Immature natural killer cell (primary cell): Measurements from ENCODE around the gene GPC6. TPM values are rescaled to one million over a fixed set of nuclear protein-coding genes. Genes with fewer than 3 reads are reported as not detected.

ENCODE experiments used
- DNase-seq, 3 donors: peaks; one replicate each; pipeline ENCODE4 v3.0.0; 2022; ENCODE audit warnings: mixed read lengths in 1 of 3
- H3K27ac Mint-ChIP-seq, 6 donors: one replicate each; pipeline ENCODE4 v1.8.0; 2020; ENCODE audit warnings: mixed read lengths in 6 of 6, mild to moderate bottlenecking in 5 of 6, inconsistent platforms in 4 of 6, moderate library complexity in 3 of 6
- H3K27me3 Mint-ChIP-seq, 3 donors: one replicate each; pipeline ENCODE4 v1.8.0; 2020 to 2021; ENCODE audit warnings: low read depth in 3 of 3, mild to moderate bottlenecking in 3 of 3, mixed read lengths in 3 of 3, moderate library complexity in 3 of 3, inconsistent platforms in 1 of 3
- H3K36me3 Mint-ChIP-seq, 3 donors: one replicate each; pipeline ENCODE4 v1.8.0; 2020; ENCODE audit warnings: mixed read lengths in 3 of 3, inconsistent platforms in 2 of 3, mild to moderate bottlenecking in 2 of 3
- H3K4me1 Mint-ChIP-seq, 2 donors: one replicate each; pipeline ENCODE4 v1.8.0; 2020; ENCODE audit warnings: inconsistent platforms in 2 of 2, mild to moderate bottlenecking in 2 of 2, mixed read lengths in 2 of 2, moderate library complexity in 1 of 2
- H3K4me3 Mint-ChIP-seq, 5 donors: one replicate each; pipeline ENCODE4 v1.8.0; 2020; ENCODE audit warnings: mild to moderate bottlenecking in 5 of 5, mixed read lengths in 5 of 5, inconsistent platforms in 3 of 5, moderate library complexity in 3 of 5
- H3K9me3 Mint-ChIP-seq, 6 donors: one replicate each; pipeline ENCODE4 v1.8.0; 2020; ENCODE audit warnings: mild to moderate bottlenecking in 6 of 6, mixed read lengths in 6 of 6, inconsistent platforms in 4 of 6, moderate library complexity in 3 of 6
- polyA plus RNA-seq, 3 donors: library from polyadenylated mRNA; unstranded; fragments of 300-500 nt; fragmentation: Illumina TruSeq; gene quantifications; one replicate each; pipeline ENCODE4 v1.2.3, GENCODE V29; 2021

GPC6 gene
- polyA plus RNA-seq, 3 donors from 2014 or later, result not detected

DNA sequence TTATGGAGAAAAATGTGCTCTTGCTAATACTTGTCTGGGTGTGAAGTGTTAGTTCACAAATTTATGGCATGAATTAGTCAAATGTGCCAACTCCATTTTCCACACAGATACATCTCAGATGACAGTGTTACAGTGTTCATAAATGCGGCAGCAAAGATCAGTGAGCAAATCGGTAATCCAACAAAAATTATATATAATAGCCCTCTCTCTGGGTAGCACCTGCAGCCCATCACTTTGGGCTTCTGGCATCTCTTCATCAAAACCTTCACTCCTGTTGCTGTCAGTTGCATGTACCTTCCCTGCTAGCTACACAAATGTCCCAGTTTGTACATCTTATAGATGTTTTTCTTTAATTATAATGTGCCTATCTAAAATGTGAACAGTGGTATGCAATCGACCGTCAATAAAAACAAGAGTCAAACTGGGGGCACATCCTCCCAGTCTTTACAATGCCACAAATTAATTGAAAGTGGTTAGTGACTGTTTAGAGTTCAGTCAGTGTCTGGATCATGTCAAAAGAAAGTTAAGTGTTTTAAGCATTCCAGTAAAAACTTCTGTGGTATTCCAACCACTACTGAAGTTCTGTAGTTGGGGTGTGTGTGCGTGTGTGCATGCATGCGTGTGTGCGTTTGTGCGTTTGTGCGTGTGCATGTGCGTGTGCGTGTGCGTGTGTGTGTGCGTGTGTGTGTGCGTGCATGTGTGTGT is 804.0 kb downstream of the GPC6 start:
- Mint-ChIP-seq H3K9me3 (no peaks in the 10 kb centered on the region), H3K4me3 (no peak overlapping the region), H3K4me1 (no peaks in the 10 kb centered on the region), H3K27me3 (peaks cover 2 to 4% (median 3%) of the 10 kb centered on the region in 3 donors), H3K27ac (no peak overlapping the region), H3K36me3 (no peaks in the 10 kb centered on the region)
- DNase-seq, result no peak

DNA sequence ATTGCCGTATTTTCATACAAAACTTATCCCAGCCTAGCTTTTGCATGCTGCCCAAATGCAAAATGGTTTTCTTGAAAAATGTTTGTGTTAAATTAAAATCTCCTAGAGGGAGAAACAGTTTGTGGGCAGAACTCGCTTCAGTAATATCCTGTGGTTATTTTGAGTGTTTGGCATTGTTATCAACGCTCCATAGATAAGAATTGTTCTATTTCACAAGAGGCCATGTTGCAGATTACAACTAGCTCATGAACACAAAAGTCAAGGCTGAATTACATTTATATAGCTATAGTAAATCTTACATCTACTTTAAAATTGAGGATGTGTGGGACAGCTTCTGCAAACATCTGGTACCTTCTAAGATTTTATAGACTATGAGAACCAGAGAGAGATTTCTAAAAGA is 805.0 kb downstream of the GPC6 start:
- Mint-ChIP-seq H3K36me3 (no peaks in the 10 kb centered on the region), H3K27me3 (peaks cover 2 to 4% (median 3%) of the 10 kb centered on the region in 3 donors), H3K4me1 (no peaks in the 10 kb centered on the region), H3K27ac (no peak overlapping the region), H3K4me3 (no peak overlapping the region), H3K9me3 (no peaks in the 10 kb centered on the region)
- DNase-seq, result no peak

DNA sequence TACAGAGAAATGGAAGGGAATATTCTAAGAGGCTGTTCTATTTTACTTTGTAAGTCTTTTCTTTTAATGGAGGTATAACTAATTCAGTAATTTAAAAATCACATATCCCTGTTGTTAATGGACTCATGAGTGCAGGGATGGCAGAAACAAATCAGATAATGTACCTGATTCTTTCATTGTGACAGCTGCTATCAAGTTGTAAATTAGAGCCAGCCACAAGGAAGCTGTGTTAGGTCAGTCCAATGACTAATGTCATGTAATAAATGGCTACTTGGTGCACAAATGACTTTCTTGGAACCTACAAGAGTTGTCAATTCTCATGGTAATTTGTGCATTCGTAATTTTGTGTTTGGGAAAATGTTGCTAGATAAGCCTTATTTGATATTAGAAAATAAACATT is 806.5 kb downstream of the GPC6 start:
- Mint-ChIP-seq H3K4me3 (no peak overlapping the region), H3K36me3 (no peaks in the 10 kb centered on the region), H3K27ac (no peak overlapping the region), H3K27me3 (peaks cover 1 to 2% (median 2%) of the 10 kb centered on the region in 3 donors), H3K4me1 (no peaks in the 10 kb centered on the region), H3K9me3 (no peaks in the 10 kb centered on the region)
- DNase-seq, result no peak

DNA sequence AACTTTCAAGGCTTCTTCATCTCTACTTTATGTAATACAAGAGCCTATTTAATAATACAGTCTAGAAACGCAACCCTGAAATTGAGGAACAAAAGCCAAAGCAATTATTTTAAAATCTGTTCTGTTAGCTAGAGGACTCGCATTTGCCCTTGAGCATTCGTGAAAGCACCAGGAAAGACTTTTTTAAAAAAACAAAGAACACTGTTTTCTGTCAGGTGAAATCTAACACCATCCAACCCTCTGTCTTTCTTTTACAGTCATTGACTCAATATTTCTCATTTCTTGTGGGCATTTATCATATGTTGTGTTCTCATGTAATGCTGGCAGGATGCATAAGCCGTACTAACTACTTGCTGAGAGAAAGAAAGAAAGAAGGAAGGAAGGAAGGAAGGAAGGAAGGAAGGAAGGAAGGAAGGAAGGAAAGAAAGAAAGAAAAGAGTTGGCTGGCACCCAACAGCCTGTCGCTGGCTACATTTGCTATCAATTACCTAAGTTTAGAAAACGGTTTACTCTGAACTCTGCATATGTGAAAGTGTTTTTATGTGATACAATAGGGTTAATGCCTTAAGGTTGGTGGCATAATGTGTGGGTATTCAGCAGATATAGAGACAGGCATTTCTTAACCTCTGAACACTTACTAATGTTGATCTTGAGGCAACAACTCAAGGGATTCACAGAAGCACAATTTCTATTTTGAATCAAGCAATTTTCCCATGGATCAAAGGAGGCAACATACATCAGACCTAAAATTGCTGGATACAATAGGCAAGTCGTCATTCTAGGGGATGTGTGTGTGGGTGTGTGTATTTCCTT is 807.4 kb downstream of the GPC6 start:
- H3K36me3 Mint-ChIP-seq, result no peaks in the 10 kb centered on the region
- H3K4me1 Mint-ChIP-seq, result no peaks in the 10 kb centered on the region
- H3K4me3 Mint-ChIP-seq, result no peak overlapping the region
- DNase-seq, result no peak
- H3K27ac Mint-ChIP-seq, result no peak overlapping the region
- H3K9me3 Mint-ChIP-seq, result peaks cover 0 to 2% (median 0%) of the 10 kb centered on the region in 6 donors
- H3K27me3 Mint-ChIP-seq, result peaks cover 1 to 2% (median 2%) of the 10 kb centered on the region in 3 donors

DNA sequence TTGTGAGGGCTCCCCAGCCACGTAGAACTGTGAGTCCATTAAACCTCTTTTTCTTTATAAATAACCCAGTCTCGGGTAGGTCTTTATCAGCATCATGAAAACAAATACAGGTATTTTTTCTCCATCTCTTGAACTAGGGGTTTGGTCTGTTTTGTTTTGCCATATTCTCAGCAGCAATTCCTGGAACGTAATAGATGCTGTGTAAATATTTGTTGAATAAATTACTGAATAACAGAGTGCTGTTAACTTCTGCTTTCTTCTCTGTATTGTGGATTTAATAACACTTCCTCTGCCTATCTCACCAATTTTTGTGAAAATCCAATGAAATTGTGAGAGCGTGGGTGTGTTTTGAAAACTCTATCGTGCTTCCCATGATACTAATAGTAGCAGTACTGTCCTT is 823.4 kb downstream of the GPC6 start:
- no peak overlapping the region for H3K27ac Mint-ChIP-seq
- no peak for DNase-seq
- no peaks in the 10 kb centered on the region for H3K9me3 Mint-ChIP-seq
- H3K4me3 Mint-ChIP-seq, result no peak overlapping the region
- peaks cover 0 to 7% of the 10 kb centered on the region in 2 donors for H3K4me1 Mint-ChIP-seq
- H3K27me3 Mint-ChIP-seq, result peaks cover 2 to 10% (median 3%) of the 10 kb centered on the region in 3 donors
- no peaks in the 10 kb centered on the region for H3K36me3 Mint-ChIP-seq

DNA sequence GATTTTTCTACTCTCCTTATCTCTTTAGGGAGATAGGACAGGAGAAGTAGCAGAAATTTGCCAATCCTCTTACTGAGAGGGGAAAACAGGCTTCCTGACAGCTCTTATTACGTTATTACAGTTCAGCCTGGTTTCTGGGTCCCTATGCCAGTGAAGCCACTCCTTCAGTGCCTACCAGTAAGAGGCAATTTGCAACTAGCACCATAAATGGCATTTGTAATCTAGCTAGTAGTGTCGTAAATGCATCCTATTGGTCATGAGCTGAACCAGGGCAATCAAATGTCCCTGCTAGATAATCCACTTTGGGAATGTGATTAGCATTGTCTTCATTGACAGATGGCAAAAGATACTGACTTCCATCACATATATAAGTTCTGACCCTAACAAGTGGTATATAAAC is 824.1 kb downstream of the GPC6 start:
- Mint-ChIP-seq H3K9me3 (no peaks in the 10 kb centered on the region), H3K27ac (no peak overlapping the region), H3K27me3 (peaks cover 2 to 10% (median 3%) of the 10 kb centered on the region in 3 donors), H3K36me3 (no peaks in the 10 kb centered on the region), H3K4me1 (peaks cover 0 to 7% of the 10 kb centered on the region in 2 donors), H3K4me3 (no peak overlapping the region)
- no peak for DNase-seq

DNA sequence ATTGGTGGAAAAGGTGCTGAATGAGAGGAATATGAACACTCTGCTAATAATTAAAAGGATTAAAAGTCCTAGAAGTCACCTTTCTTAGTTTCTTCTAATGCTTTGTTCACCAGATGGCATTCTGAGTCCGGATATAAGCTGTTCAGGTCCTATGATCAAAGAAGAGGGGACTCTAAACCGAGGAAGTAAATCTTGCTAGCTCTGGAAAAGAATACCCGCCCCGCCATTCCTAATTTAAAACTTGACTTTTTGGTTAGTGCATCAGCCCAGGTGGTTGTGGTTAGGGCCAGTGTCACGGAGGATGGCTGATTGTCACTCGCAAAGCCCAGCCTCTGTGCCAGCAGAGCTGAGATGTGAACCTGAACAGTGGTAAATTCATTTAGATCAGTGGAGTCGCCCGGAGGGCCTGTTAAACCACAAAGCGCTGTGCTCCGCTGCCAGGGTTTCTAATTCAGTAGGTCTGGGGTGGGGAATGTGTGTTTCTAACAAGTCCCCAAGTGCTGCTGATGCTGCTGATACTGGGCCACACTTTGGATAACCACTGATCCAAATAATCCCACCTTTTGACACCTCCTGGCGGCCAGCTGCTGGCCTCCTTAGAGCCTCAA is 827.5 kb downstream of the GPC6 start:
- Mint-ChIP-seq H3K4me3 (no peak overlapping the region), H3K27me3 (peaks cover 0 to 10% (median 2%) of the 10 kb centered on the region in 3 donors), H3K4me1 (peaks cover 0 to 7% of the 10 kb centered on the region in 2 donors), H3K27ac (no peak overlapping the region), H3K9me3 (no peaks in the 10 kb centered on the region), H3K36me3 (no peaks in the 10 kb centered on the region)
- peak in 2 of 3 donors; percentile 2 for DNase-seq

DNA sequence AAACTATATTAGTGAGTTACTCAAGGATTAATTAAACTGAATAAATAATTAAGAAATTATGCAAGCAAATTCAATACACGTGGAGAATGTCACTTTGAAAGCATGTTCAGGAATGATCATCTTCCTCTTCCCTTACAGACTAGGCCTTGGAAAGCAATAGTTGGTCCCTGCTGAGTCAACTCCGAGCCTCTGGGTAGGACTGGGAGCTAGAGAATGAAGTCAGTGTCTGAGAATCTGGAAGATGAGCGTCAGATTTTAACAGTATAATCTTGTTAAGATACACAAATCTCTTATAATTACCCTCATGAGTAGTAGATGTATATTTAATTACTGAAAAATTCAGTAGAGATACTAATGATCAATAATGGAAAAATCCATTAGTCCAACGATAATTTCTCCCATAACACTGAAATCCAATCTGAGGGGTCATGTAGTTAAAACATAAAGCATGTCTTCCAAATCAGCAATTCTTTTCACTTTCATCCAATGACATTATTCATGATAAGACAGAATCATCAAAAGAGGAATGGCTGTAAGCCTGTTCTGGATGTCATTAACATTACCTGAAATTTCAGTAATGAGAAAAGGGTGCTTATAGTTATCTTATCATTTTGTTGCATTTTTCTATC is 829.9 kb downstream of the GPC6 start:
- Mint-ChIP-seq H3K9me3 (no peaks in the 10 kb centered on the region), H3K27me3 (peaks cover 4 to 10% (median 4%) of the 10 kb centered on the region in 3 donors), H3K27ac (no peak overlapping the region), H3K4me1 (peaks cover 0 to 7% of the 10 kb centered on the region in 2 donors), H3K4me3 (no peak overlapping the region), H3K36me3 (no peaks in the 10 kb centered on the region)
- DNase-seq, result no peak

DNA sequence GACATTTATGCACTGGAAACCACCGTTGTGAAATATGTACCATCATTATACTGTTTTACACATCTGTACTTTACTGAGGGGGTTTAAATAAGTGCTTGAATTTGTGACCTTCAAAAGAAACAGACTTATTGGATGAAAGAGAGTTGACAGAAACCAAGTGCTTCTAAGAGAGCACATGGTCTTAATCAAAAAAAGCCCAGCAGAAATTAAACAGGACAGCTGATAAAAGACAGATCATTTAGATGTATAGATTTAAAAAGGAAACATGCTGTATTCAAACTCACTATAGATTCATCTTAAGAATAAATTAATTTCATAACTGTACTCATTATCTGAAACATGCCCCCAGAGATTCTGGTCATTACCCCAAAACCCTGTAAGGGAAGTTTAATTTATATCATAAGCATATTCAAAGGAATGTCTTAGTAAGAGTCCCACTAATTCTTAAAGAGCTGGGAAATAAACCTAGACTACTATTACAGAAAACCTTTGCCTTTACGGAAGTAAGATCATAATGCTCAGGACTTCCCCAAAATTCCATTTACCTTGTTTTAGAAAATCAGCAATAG is 831.1 kb downstream of the GPC6 start:
- H3K4me3 Mint-ChIP-seq, result no peak overlapping the region
- H3K36me3 Mint-ChIP-seq, result no peaks in the 10 kb centered on the region
- no peak overlapping the region for H3K27ac Mint-ChIP-seq
- DNase-seq, result no peak
- no peaks in the 10 kb centered on the region for H3K9me3 Mint-ChIP-seq
- H3K4me1 Mint-ChIP-seq, result peaks cover 0 to 7% of the 10 kb centered on the region in 2 donors
- H3K27me3 Mint-ChIP-seq, result peaks cover 4 to 5% (median 4%) of the 10 kb centered on the region in 3 donors

DNA sequence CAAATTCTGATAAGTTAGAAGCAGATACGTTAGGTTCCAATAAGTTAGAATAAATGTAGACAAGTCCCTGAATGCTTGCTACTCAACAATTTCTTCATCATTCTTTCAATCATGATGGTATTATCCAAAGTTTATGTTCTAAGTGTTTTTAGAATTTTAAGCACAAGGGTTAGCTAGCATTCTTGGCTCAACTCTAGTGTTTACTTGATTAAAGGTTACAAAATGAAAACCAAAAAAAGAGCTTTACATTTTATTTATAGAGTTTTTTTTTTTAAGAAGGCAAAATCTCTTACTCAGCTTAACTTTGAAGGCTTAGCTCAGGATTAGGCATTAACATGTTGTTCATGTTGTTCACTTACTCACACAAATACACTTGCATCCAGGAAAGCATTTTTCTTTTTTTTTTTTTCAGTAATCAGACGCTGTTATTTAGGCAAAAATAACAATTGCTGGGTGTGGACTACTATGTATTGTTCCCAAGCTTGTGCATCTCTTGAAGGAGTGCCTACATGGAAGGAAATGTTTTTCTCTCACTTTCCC is 832.3 kb downstream of the GPC6 start:
- H3K27me3 Mint-ChIP-seq, result peaks cover 2 to 4% (median 2%) of the 10 kb centered on the region in 3 donors
- H3K9me3 Mint-ChIP-seq, result no peaks in the 10 kb centered on the region
- H3K4me1 Mint-ChIP-seq, result peaks cover 0 to 6% of the 10 kb centered on the region in 2 donors
- no peaks in the 10 kb centered on the region for H3K36me3 Mint-ChIP-seq
- no peak overlapping the region for H3K27ac Mint-ChIP-seq
- DNase-seq, result no peak
- H3K4me3 Mint-ChIP-seq, result no peak overlapping the region

DNA sequence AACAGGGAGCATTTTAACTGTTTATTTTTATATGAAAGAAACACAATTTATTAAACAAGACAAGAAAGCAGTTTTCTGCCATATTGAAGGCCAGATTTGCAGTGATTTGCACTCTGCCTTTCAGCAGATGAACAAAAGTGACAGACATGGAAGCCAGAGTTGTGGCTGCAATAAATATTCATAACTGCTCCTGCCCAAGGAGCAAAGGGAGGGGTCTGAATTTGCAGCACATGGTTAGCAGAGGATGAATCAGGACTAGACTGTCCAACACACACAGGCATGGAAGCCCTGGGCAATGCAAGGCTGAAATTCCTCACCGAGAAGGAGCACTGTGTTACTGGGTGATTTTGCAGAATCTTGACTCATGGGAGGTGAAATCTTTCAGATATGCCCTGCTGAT is 834.7 kb downstream of the GPC6 start:
- no peaks in the 10 kb centered on the region for H3K4me1 Mint-ChIP-seq
- no peaks in the 10 kb centered on the region for H3K9me3 Mint-ChIP-seq
- no peak for DNase-seq
- H3K4me3 Mint-ChIP-seq, result no peak overlapping the region
- H3K27me3 Mint-ChIP-seq, result peaks cover 2 to 4% (median 3%) of the 10 kb centered on the region in 3 donors
- H3K27ac Mint-ChIP-seq, result no peak overlapping the region
- no peaks in the 10 kb centered on the region for H3K36me3 Mint-ChIP-seq

DNA sequence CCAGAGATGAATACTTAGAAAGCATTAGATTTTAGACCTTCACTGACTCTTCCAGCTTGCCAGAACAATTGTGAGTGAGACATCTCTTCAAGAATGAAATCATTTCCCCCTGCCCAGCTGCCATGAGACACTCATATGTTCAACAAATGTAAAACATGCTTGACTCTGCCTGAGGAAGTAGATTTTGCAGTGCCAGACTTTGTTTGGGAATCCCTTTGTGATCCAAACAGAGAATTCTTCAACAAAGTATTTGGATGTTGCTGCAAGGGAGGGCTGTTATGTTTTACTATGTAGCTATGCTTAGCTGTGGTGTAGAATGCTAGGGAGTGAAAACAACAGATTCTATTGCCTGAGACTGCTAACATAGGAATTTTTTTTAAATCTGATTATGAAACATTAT is 836.5 kb downstream of the GPC6 start:
- no peak for DNase-seq
- H3K9me3 Mint-ChIP-seq, result no peaks in the 10 kb centered on the region
- peaks cover 2 to 4% (median 3%) of the 10 kb centered on the region in 3 donors for H3K27me3 Mint-ChIP-seq
- H3K27ac Mint-ChIP-seq, result no peak overlapping the region
- H3K4me1 Mint-ChIP-seq, result no peaks in the 10 kb centered on the region
- H3K4me3 Mint-ChIP-seq, result no peak overlapping the region
- no peaks in the 10 kb centered on the region for H3K36me3 Mint-ChIP-seq

DNA sequence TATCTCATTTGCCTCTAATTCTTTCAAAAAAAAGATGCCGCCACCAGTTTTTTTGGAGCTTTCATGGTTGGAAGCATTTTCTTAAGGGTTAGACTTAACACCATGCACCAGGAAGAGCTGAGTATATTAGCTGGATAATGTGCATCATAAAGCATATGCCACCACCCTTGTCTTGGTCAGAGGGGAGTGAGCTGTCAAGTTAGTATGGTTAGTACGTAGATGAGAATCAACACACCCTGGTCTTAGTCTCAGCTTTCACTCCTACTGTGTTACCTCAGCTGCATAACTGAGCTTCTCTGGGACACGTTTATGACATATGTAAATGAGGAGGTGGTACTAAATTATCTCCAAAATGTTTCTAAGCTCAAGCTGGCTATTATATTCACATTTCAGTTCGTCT is 837.2 kb downstream of the GPC6 start:
- no peaks in the 10 kb centered on the region for H3K4me1 Mint-ChIP-seq
- peaks cover 2 to 4% (median 3%) of the 10 kb centered on the region in 3 donors for H3K27me3 Mint-ChIP-seq
- H3K36me3 Mint-ChIP-seq, result no peaks in the 10 kb centered on the region
- H3K4me3 Mint-ChIP-seq, result no peak overlapping the region
- DNase-seq, result no peak
- no peak overlapping the region for H3K27ac Mint-ChIP-seq
- no peaks in the 10 kb centered on the region for H3K9me3 Mint-ChIP-seq
